NCI-H460 (cell line): ENCODE results near the gene BMP6. TPM values are rescaled to one million over a fixed set of nuclear protein-coding genes. Genes with fewer than 3 reads are reported as not detected.

Experiments
- DNase-seq: peaks from one replicate; pipeline ENCODE4 v3.0.0-alpha.2; 2016; ENCODE audit warnings: low read depth; ENCODE audit errors: extremely low read depth
- total RNA-seq: library from RNA; depleted of rRNA; stranded (reverse); fragments of >200 nt; shearing (Covaris generic); gene quantifications from 2 replicates; pipeline ENCODE4 v1.2.3, GENCODE V29; 2014

BMP6 gene
- total RNA-seq, 1 experiment from 2014 or later, result 30.8 TPM

DNA sequence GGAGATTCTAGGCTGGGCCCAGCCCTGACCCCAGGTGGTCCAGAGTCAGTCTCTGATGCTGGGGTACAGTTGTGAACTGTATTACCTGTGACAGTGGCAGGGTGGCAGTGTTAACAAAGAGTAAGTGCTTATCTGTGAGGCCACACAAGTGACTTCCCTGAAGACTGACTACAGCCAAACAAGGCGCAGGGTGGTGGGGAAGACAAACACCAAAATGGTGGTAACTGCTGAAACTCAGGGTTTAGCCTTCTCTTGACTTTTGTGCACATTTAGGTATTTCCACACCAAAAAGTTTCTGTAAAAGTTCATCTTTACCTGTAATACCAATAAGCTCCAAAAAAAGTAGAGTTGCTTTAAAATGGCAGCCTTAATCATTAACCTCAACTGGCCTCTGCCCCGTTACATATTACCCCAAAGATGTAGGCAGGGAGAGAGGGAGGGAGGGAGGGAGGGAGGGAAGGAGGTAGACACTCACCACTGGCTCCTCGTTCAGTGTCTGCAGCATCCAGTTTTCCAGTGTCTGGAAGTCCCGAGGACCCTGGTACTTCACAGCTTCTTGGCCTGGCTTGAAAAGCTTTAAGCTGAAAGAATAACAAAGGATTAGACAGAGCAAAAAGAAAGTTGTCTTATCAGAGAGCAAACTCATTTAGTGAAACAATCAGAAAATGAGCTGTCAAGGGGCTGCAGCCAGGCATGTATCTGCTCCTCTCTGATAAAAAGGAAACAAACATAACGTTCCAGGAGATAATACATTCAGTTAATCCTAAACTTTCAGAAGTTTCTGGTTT, 173.4 kb downstream of the BMP6 start:
- DNase-seq, result no peak

DNA sequence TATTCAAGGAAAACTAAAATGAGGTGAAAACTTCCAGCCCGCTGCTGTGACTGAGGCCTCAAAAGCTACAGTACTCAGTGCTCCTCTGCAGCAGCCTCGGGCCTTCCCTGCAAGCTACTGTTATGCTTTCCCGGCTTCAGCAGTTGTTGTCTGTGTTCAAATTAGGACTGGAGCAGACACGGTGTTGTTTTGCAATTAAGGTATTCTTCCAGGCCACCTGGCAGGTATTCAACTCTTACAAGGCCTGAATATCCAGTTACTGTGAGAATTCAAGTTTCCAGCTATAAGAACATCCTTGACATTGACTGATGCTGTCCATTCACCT, 174.0 kb downstream of the BMP6 start:
- DNase-seq, result no peak

GRCh38 chr6:7900621-7901020, 174.7 kb downstream of the BMP6 start:
- no peak for DNase-seq

- DNase-seq, result no peak
These were observed 175.2 kb downstream of the BMP6 start for GRCh38 chr6:7901056-7901455.

- no peak for DNase-seq
These were observed 175.9 kb downstream of the BMP6 start for GRCh38 chr6:7901780-7902179.

- no peak for DNase-seq
These were observed 176.3 kb downstream of the BMP6 start for GRCh38 chr6:7902221-7902620.

- DNase-seq, result no peak
These were observed 177.0 kb downstream of the BMP6 start for GRCh38 chr6:7902867-7903266.

- no peak for DNase-seq
These were observed 177.8 kb downstream of the BMP6 start for GRCh38 chr6:7903673-7904072.

- no peak for DNase-seq
These were observed 178.9 kb downstream of the BMP6 start for GRCh38 chr6:7904654-7905319.

DNA sequence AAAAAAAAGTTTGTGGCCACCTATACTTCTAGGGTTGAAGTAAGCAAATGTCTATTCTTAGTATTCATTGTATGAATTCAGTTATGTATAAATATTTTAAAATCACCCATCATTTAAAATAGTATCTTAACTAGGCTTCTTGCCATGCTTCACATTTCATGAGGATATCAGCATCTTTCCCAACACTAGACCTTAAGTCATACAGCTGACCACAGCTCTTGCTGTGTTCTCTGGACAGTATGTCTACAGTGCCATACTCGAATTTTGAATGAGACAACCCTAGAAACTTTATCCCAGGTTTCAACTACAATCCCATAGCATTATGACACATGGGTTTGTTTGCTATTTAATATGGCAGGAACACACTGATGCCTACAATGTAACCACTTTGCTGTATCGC, 179.5 kb downstream of the BMP6 start:
- no peak for DNase-seq

DNA sequence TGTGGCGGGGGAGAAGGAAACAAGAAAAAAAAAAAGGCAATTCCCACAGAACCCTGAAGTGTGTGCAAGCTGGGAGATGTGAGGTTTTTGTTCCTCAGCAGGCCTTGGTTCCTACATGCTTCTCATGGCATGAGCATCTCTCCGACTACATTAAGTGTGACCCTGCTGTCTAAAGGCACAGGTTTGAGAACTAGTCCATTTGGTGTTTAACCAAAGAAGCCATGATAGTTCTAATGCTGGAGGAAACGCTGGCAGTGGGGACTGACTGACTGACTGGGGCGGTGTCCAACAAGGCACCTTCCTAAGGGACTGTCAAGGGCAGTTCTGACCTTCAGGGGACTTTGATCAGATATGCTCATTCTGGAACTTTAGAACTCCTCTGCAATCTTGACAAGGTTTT, 180.8 kb downstream of the BMP6 start:
- DNase-seq, result no peak

GRCh38 chr6:7907159-7907558, 181.3 kb downstream of the BMP6 start:
- DNase-seq, result no peak

DNA sequence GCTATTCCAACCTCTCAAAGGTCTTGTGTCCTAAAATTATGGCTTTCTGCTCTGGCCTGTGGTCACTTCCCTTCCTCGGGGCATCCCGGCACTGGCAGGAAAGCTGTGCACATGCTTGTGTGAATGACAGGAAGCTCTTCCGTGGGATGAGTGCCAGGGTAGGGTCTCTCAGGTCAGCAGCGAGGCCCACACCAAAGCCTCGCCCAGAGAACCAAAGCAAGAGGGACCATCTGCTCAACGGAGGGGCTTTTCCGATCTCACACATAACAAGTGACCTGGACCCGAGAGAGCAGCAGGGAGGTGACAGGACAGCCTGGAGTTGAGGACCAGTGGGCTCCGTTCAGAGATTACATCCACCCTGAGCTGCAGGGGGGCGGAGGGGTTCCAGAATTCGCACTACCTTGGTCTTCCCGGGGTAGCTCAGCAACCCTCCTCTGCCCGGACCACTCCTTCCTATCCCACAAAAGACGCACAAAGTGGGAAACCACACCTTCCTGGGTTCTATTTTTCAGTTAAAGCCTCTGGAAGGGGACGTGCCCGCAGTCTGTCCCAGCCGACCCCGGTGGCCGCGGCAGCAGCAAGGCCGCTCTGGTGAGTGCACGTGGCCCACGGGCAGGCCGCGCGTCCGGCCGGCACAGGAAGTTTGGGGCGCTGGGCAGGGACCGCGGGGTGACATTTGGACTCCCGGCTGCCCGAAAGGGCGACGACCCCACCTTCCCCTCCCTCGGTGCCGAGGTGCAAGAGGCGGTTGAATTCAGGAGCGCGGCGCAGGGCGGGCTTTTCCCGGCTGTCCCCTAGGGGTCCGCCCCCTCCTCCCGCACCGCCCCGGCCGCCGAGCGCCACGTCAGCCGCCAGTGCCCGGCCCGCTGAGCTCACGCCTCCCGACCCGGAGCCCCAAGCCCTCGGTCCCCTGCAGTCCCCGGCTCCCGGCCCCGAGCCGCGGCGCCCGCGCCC, 183.7 kb downstream of the BMP6 start:
- no peak for DNase-seq

GRCh38 chr6:7910298-7910653, 184.4 kb downstream of the BMP6 start:
- no peak for DNase-seq

GRCh38 chr6:7910654-7911344, 184.9 kb downstream of the BMP6 start, which contains the start of gene TXNDC5:
TXNDC5 (minus strand) TSS chr6:7910788; CDS start chr6:7910776, 12 bp downstream.
- peak; percentile 58 for DNase-seq

DNA sequence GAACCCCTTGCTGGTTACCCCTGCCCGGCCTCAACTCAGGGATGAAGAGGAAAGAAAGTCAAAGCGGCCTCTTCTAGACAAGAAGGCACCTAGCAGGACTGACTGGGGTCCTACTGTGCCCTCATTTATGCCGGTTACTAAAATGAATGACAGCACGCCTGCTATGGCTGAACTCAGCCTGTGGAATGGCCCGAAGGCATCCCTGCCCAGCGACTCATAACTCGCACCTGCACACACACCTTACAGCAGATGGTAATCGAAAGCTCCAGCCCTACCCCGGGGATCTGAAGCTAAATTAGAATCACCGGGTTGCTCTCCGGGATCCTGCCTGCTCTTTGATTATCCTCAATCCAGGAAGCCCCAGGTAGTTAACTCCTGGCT, 185.4 kb downstream of the BMP6 start:
- DNase-seq, result no peak

- DNase-seq, result no peak
These were observed 186.1 kb downstream of the BMP6 start for GRCh38 chr6:7912024-7912423.

- no peak for DNase-seq
These were observed 187.0 kb downstream of the BMP6 start for GRCh38 chr6:7912736-7913517.

DNA sequence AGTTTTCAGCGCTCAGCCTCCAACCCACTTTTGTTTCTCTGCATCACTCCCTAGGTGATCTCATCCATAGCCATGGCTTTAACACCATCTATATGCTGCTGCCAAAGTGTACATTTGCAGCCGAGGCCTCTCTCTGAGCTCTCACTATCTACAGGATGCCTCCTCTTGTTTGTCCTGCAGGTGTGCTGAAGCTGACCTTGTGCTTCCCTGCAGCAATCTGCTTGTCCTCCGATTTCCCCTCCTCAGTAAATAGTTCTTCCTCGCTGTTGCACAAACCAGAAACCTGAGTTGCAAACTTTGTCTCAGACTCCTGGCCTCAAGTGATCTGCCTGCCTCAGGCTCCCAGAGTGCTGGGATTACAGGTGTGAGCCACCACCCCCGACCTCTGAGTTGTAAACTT, 188.4 kb downstream of the BMP6 start:
- no peak for DNase-seq
